NT2/D1 (cell line): ENCODE results near the gene SCGB1D1.

Experiments
- DNase-seq: peaks from one replicate; pipeline ENCODE4 v3.0.0-alpha.2; 2011; ENCODE audit warnings: low read depth, low spot score
- H3K27me3 ChIP-seq: 2 replicates; pipeline ENCODE4 v1.6.0; 2011; ENCODE audit warnings: mild to moderate bottlenecking; ENCODE audit not compliant: insufficient read length, insufficient read depth
- H3K36me3 ChIP-seq: 2 replicates; pipeline ENCODE4 v1.6.1; 2011; ENCODE audit warnings: mild to moderate bottlenecking, low read length, mixed read lengths; ENCODE audit not compliant: insufficient read depth, insufficient read length
- H3K4me1 ChIP-seq: 2 replicates; pipeline ENCODE4 v1.5.1; 2011; ENCODE audit not compliant: insufficient read depth, insufficient read length
- H3K4me3 ChIP-seq: 2 replicates; pipeline ENCODE4 v1.5.1; 2011; ENCODE audit warnings: low read depth; ENCODE audit not compliant: insufficient read length
- H3K9ac ChIP-seq: 2 replicates; pipeline ENCODE4 v1.6.0; 2011; ENCODE audit warnings: low read depth; ENCODE audit not compliant: insufficient read length
- H3K9me3 ChIP-seq: 2 replicates; pipeline ENCODE4 v1.5.1; 2011; ENCODE audit warnings: mild to moderate bottlenecking, low read length; ENCODE audit not compliant: insufficient read depth
- SUZ12 ChIP-seq: IDR thresholded peaks from 2 replicates; pipeline ENCODE4 v1.6.1; 2011; ENCODE audit not compliant: insufficient read length, insufficient read depth; ENCODE audit errors: extremely low read depth
- YY1 ChIP-seq: IDR thresholded peaks from 2 replicates; pipeline ENCODE4 v1.6.1; 2011; ENCODE audit not compliant: insufficient read length, insufficient read depth
- ZNF274 ChIP-seq: IDR thresholded peaks from 2 replicates; pipeline ENCODE4 v1.6.1; 2011; ENCODE audit warnings: mild to moderate bottlenecking, low read depth, low read length

SCGB1D1 gene, protein sequence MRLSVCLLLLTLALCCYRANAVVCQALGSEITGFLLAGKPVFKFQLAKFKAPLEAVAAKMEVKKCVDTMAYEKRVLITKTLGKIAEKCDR

DNA sequence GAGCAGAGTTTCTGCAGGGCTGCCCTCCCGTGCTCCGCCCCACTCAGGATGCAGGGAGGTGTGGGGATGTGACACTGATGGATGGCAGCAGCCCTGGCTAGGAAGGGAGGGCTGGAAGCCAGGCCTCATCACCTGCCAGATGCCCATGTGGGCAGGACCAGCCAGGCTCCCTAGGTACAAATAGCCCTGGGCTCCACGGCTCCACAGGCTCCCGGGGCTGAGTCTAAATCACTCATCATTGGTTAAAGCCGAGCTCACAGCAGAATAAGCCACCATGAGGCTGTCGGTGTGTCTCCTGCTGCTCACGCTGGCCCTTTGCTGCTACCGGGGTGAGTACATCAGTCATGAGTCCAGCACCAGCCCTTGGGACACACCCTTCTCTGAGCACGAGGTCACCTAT is at the start of gene SCGB1D1:
Gene SCGB1D1 (plus strand): TSS at position 206 of the 400 bp plus-strand sequence. CDS start 69 bp downstream, at position 275.
- Histone ChIP-seq H3K9ac (no peak within 1 kb of the TSS), H3K36me3 (no peaks in the 10 kb centered on the region), H3K4me3 (no peak within 1 kb of the TSS), H3K4me1 (peaks cover 4% of the 10 kb centered on the region), H3K27me3 (no peaks in the 10 kb centered on the region), H3K9me3 (no peaks in the 10 kb centered on the region)
- DNase-seq = no peak
- no peak for TF ChIP-seq YY1

DNA sequence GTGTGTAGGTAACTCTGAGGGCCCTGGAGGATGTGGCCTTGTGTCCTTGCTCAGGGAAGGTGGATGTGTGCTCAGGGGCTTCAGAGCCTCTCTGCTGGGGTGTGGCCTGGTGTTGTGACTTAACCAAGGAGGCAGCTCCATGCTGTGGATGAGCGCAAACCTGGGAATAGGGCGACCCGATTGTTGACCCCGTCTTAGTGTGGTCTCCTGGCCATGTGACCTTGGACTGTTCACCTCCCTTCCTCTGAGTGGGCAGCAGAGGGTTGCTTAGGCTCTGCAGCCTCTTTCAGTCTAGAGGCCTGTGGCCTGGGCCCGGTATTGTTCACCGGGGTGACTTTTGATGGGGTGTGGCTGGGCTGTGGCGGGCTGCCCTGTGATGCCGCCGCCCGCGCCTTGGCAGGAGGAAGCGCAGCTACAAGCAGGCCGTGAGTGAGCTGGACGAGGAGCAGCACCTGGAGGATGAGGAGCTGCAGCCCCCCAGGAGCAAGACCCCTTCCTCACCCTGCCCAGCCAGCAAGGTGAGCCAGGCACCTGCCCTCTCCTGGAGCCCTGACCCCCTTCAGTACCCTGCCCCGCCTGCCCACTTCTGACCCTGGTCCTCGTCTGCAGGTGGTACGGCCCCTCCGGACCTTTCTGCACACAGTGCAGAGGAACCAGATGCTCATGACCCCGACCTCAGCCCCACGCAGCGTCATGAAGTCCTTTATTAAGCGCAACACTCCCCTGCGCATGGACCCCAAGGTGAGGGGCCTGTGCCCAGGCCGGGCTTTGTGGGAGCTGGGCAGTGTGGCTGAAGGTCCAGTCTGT is 49.5 kb upstream of the SCGB1D1 start:
- Histone ChIP-seq H3K4me3 (no peak overlapping the region), H3K36me3 (peaks cover 87% of the 10 kb centered on the region), H3K9ac (no peak overlapping the region), H3K27me3 (no peaks in the 10 kb centered on the region), H3K9me3 (peaks cover 7% of the 10 kb centered on the region; the same call in 1 of the 2 replicates), H3K4me1 (no peaks in the 10 kb centered on the region)
- TF ChIP-seq ZNF274 (no peak), SUZ12 (no peak), YY1 (no peak)
- DNase-seq = no peak

DNA sequence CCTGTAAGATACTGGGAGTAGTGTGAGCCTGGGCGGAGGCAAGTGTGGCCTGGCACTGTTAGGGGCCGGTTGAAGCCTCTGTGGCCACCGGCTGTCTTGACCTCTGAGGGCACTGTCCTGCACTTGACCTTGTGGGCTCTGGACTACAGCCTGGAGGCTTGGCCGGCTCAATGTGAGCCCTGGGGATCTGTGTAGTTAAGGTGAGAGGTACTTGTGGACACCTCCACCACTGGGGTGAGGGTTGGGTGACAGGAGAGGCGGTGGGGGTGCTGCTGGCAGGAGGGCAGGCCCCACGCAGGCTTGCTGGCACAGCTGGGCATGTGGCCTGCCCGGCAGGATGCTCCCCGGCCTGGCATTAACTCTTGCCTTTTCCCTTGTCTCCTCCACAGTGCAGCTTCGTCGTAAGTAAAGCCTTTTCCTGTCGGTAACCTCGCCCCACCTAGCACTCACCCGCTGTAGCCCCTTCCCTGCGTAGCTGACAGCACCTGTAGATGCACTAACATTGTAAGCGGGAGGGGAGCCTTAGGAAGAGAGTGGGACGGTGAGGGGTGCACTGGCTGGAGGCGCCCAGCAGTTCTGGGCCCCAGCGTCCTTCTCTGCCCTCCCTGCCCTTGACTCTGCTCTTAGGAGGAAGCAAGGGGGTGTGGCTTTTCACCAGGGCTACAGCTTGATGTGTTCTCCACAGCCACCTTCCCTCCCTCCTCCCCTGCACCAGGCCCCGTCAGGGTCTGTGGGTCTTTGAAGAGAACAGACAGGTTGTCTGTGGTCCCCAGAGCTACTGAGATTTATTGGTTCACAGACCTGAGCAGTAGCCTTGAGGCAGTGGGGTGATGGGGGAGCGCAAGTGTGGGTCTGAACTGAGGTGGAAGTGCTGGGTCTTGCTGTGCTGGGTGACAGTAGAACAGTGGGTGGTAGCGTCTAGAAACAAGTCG is 48.6 kb upstream of the SCGB1D1 start:
- TF ChIP-seq ZNF274 (no peak), YY1 (no peak), SUZ12 (no peak)
- Histone ChIP-seq H3K4me1 (no peaks in the 10 kb centered on the region), H3K4me3 (no peak overlapping the region), H3K9ac (no peak overlapping the region), H3K27me3 (no peaks in the 10 kb centered on the region), H3K9me3 (peaks cover 15% of the 10 kb centered on the region; the same call in 1 of the 2 replicates), H3K36me3 (peaks cover 94% of the 10 kb centered on the region)
- DNase-seq = no peak

DNA sequence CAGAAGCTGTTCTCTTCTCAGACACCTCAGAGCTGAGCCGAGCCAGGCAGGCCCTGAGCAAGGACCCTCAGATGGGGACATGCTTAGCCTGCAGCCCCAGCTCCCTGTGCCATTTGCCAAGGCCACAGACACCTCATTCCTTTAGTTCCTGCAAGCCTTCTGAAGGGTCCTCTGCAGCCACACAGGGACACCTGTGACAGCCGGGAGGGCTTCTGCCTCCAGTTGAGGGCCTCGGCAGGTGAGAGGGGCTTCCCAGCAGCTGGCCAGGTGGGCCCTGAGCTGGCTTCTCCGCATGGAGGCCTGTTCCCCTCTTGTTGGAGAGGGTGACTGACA is 48.0 kb upstream of the SCGB1D1 start:
- H3K36me3 ChIP-seq = peaks cover 95% of the 10 kb centered on the region

DNA sequence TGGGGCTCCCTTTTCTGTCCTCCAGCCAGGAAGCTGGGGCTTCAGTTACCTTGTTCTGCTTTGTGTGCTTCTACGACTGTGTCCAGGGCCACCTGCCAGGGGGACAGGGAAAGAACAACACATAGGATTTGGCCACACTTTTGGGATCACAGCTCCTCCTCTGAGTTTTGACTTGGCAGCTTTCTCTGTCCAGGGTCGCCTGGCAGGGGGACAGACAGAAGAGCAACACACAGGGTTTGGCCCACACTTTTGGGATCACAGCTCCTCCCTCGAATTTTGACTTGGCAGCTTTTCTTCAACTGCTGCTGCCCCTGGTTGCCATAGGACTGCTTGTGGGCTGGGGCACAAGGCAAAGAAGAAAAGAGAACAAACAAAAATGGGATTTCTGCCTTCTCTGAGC is 47.1 kb upstream of the SCGB1D1 start:
- Histone ChIP-seq H3K9me3 (peaks cover 29% of the 10 kb centered on the region; the same call in 1 of the 2 replicates), H3K4me3 (no peak overlapping the region), H3K27me3 (no peaks in the 10 kb centered on the region), H3K36me3 (peaks cover 96% of the 10 kb centered on the region), H3K4me1 (no peaks in the 10 kb centered on the region), H3K9ac (no peak overlapping the region)
- DNase-seq = no peak
- TF ChIP-seq ZNF274 (no peak), SUZ12 (no peak), YY1 (no peak)

More for the DNA sequence above, 48.0 kb upstream of the SCGB1D1 start:
- Histone ChIP-seq H3K4me1 (no peaks in the 10 kb centered on the region), H3K9me3 (peaks cover 22% of the 10 kb centered on the region; the same call in 1 of the 2 replicates), H3K27me3 (no peaks in the 10 kb centered on the region), H3K9ac (no peak overlapping the region), H3K4me3 (no peak overlapping the region)
- TF ChIP-seq YY1 (no peak), ZNF274 (no peak), SUZ12 (no peak)
- DNase-seq = no peak

DNA sequence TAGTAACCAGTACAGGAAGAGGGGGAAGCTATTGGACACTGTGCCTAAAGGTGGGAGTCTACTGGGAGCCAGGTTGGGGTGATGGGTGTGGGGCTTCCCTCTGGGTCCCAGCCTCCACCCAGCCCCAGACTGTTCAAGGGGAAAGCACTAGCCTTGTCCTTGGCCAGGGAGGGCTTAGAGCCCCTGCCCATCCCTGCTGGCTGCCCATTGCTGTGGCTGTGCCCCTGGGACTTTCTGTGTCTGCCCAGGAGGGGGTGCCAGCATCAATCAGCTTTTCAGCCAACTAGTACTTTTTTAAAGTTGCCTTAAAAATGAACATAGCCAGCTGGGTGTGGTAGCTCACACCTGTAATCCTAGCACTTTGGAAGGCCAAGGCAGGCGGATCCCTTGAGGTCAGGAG is 46.3 kb upstream of the SCGB1D1 start:
- peaks cover 96% of the 10 kb centered on the region for H3K36me3 ChIP-seq
- H3K9ac ChIP-seq = no peak overlapping the region

More for the DNA sequence above, 46.3 kb upstream of the SCGB1D1 start:
- Histone ChIP-seq H3K27me3 (no peaks in the 10 kb centered on the region), H3K9me3 (peaks cover 29% of the 10 kb centered on the region; the same call in 1 of the 2 replicates), H3K4me3 (no peak overlapping the region), H3K4me1 (no peaks in the 10 kb centered on the region)
- DNase-seq = no peak
- TF ChIP-seq ZNF274 (no peak), YY1 (no peak), SUZ12 (no peak)
